ENCODE data around the gene NSD2.
"Not testable (repeated sequence)": the region's sequence is repeated elsewhere in the genome, so short reads cannot be mapped to it uniquely, and the experiment has no call there.

Gene NSD2

GRCh38 chr4:1994938-1995337 lies 123.7 kb downstream of the NSD2 start:
- no peak overlapping the region for H2AFZ ChIP-seq (ENCODE audit: low read depth, low read length)
- no peak overlapping the region for H3K4me2 ChIP-seq (ENCODE audit: low read length)
- no peak overlapping the region for H3K27ac ChIP-seq (ENCODE audit: low read length)
- H3K36me3 ChIP-seq (replicated peaks; ENCODE audit: low read depth, low read length) = peaks cover 33% of the 10 kb centered on the region
- no peak overlapping the region for H3K4me3 ChIP-seq (ENCODE audit: low read length)
- peaks cover 60% of the 10 kb centered on the region for H4K20me1 ChIP-seq (ENCODE audit: insufficient read depth, low read length)
- no peak overlapping the region for H3K9ac ChIP-seq (ENCODE audit: low read length)
- H3K79me2 ChIP-seq (ENCODE audit: low read length) = peaks cover 90% of the 10 kb centered on the region
- H3K9me3 ChIP-seq (ENCODE audit: insufficient read depth, low read length) = no peaks in the 10 kb centered on the region; the same call in 1 of the 2 replicates
- no peaks in the 10 kb centered on the region for H3K27me3 ChIP-seq (ENCODE audit: low read depth, low read length)
- TF ChIP-seq EZH2phosphoT487 (IDR thresholded peaks at IDR 0.05; ENCODE audit: low read depth) = no peak
- TF ChIP-seq CTCF (IDR thresholded peaks at IDR 0.05; ENCODE audit: low read depth, low read length) = no peak
- no peaks in the 10 kb centered on the region for H3K4me1 ChIP-seq (ENCODE audit: low read length)

GRCh38 chr4:1996866-1997611 lies 125.8 kb downstream of the NSD2 start:
- no peak overlapping the region for H3K4me3 ChIP-seq (ENCODE audit: low read length)

GRCh38 chr4:1997712-1998111 lies 126.5 kb downstream of the NSD2 start:
- H3K9me3 ChIP-seq (ENCODE audit: insufficient read depth, low read length) = no peaks in the 10 kb centered on the region; the same call in 1 of the 2 replicates
- H3K27ac ChIP-seq (ENCODE audit: low read length) = no peak overlapping the region
- peaks cover 99% of the 10 kb centered on the region for H3K79me2 ChIP-seq (ENCODE audit: low read length)
- no peak overlapping the region for H3K4me3 ChIP-seq (ENCODE audit: low read length)
- H2AFZ ChIP-seq (ENCODE audit: low read depth, low read length) = no peak overlapping the region
- H4K20me1 ChIP-seq (ENCODE audit: insufficient read depth, low read length) = peaks cover 51% of the 10 kb centered on the region
- H3K4me2 ChIP-seq (ENCODE audit: low read length) = no peak overlapping the region
- no peak overlapping the region for H3K9ac ChIP-seq (ENCODE audit: low read length)
- H3K27me3 ChIP-seq (ENCODE audit: low read depth, low read length) = no peaks in the 10 kb centered on the region
- H3K36me3 ChIP-seq (replicated peaks; ENCODE audit: low read depth, low read length) = peaks cover 30% of the 10 kb centered on the region
- TF ChIP-seq CTCF (IDR thresholded peaks at IDR 0.05; ENCODE audit: low read depth, low read length) (no peak), EZH2phosphoT487 (IDR thresholded peaks at IDR 0.05; ENCODE audit: low read depth) (no peak)
- no peaks in the 10 kb centered on the region for H3K4me1 ChIP-seq (ENCODE audit: low read length)

More at GRCh38 chr4:1996866-1997611, 125.8 kb downstream of the NSD2 start:
- Histone ChIP-seq H3K27me3 (ENCODE audit: low read depth, low read length) (no peaks in the 10 kb centered on the region), H3K9ac (ENCODE audit: low read length) (no peak overlapping the region), H3K27ac (ENCODE audit: low read length) (no peak overlapping the region), H3K4me1 (ENCODE audit: low read length) (no peaks in the 10 kb centered on the region), H2AFZ (ENCODE audit: low read depth, low read length) (no peak overlapping the region), H3K79me2 (ENCODE audit: low read length) (peaks cover 99% of the 10 kb centered on the region), H3K9me3 (ENCODE audit: insufficient read depth, low read length) (no peaks in the 10 kb centered on the region; the same call in 1 of the 2 replicates), H3K36me3 (replicated peaks; ENCODE audit: low read depth, low read length) (peaks cover 30% of the 10 kb centered on the region), H4K20me1 (ENCODE audit: insufficient read depth, low read length) (peaks cover 55% of the 10 kb centered on the region), H3K4me2 (ENCODE audit: low read length) (no peak overlapping the region)
- TF ChIP-seq CTCF (IDR thresholded peaks at IDR 0.05; ENCODE audit: low read depth, low read length) = no peak

DNA sequence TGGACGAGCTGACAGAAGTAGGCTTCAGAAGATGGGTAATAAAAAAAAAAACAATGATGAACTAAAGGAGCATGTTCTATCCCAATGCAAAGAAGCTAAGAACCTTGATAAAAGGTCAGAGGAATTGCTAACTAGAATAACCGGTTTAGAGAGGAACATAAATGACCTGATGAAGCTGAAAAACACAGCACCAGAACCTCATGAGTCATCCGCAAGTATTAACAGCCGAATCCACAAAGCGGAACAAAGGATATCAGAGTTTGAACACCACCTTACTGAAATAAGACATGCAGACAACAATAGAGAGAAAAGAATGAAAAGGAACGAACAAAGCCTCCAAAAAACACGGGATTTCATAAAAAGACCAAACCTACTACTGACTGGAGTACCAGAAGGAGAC lies 127.1 kb downstream of the NSD2 start:
- Histone ChIP-seq H3K36me3 (replicated peaks; ENCODE audit: low read depth, low read length) (peaks cover 30% of the 10 kb centered on the region), H3K9me3 (ENCODE audit: insufficient read depth, low read length) (no peaks in the 10 kb centered on the region; the same call in 1 of the 2 replicates), H3K79me2 (ENCODE audit: low read length) (peaks cover 99% of the 10 kb centered on the region), H3K4me2 (ENCODE audit: low read length) (no peak overlapping the region), H2AFZ (ENCODE audit: low read depth, low read length) (no peak overlapping the region), H4K20me1 (ENCODE audit: insufficient read depth, low read length) (peaks cover 52% of the 10 kb centered on the region), H3K9ac (ENCODE audit: low read length) (no peak overlapping the region), H3K27ac (ENCODE audit: low read length) (no peak overlapping the region), H3K4me3 (ENCODE audit: low read length) (no peak overlapping the region), H3K27me3 (ENCODE audit: low read depth, low read length) (no peaks in the 10 kb centered on the region), H3K4me1 (ENCODE audit: low read length) (no peaks in the 10 kb centered on the region)
- TF ChIP-seq CTCF (IDR thresholded peaks at IDR 0.05; ENCODE audit: low read depth, low read length) = no peak
- no peak for TF ChIP-seq EZH2phosphoT487 (IDR thresholded peaks at IDR 0.05; ENCODE audit: low read depth)

DNA sequence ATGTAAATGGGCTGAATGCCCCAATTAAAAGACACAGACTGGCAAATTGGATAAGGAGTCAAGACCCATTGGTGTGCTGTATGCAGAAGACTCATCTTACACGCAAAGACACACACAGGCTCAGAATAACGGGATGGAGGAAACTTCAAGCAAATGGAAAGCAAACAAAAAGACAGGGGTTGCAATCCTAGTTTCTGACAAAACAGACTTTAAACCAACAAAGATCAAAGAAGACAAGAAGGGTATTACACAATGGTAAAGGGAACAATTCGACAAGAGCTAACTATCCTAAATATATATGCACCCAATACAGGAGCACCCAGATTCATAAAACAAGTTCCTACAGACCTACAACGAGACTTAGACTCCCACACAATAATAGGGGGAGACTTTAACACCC lies 128.1 kb downstream of the NSD2 start:
- Histone ChIP-seq H4K20me1 (ENCODE audit: insufficient read depth, low read length) (peaks cover 49% of the 10 kb centered on the region), H3K79me2 (ENCODE audit: low read length) (peaks cover 99% of the 10 kb centered on the region), H3K36me3 (replicated peaks; ENCODE audit: low read depth, low read length) (peaks cover 33% of the 10 kb centered on the region)
- H3K27ac ChIP-seq (ENCODE audit: low read length); H3K4me1 ChIP-seq (ENCODE audit: low read length); H3K9me3 ChIP-seq (ENCODE audit: insufficient read depth, low read length); H3K4me3 ChIP-seq (ENCODE audit: low read length); H2AFZ ChIP-seq (ENCODE audit: low read depth, low read length); H3K9ac ChIP-seq (ENCODE audit: low read length); H3K4me2 ChIP-seq (ENCODE audit: low read length); H3K27me3 ChIP-seq (ENCODE audit: low read depth, low read length): not testable (repeated sequence)

- H4K20me1 ChIP-seq (ENCODE audit: insufficient read depth, low read length) = peaks cover 44% of the 10 kb centered on the region
- H3K9ac ChIP-seq (ENCODE audit: low read length); H2AFZ ChIP-seq (ENCODE audit: low read depth, low read length); H3K9me3 ChIP-seq (ENCODE audit: insufficient read depth, low read length); H3K4me2 ChIP-seq (ENCODE audit: low read length); H3K27me3 ChIP-seq (ENCODE audit: low read depth, low read length); H3K27ac ChIP-seq (ENCODE audit: low read length); H3K4me1 ChIP-seq (ENCODE audit: low read length); H3K4me3 ChIP-seq (ENCODE audit: low read length): not testable (repeated sequence)
- H3K79me2 ChIP-seq (ENCODE audit: low read length) = peaks cover 99% of the 10 kb centered on the region
- peaks cover 32% of the 10 kb centered on the region for H3K36me3 ChIP-seq (replicated peaks; ENCODE audit: low read depth, low read length)
Observed at GRCh38 chr4:2003361-2003760, 132.2 kb downstream of the NSD2 start.
